HEK293 (cell line): ENCODE measurements around the gene LSM7.

Source experiments
- GLI2 ChIP-seq: fragments of 450-650 bp; formaldehyde crosslinking; IDR thresholded peaks from 2 replicates; pipeline ENCODE4; 2017; ENCODE audit warnings: missing biosample characterization, missing genetic modification characterization, low read depth, borderline replicate concordance
- PRDM10 ChIP-seq: fragments of 450-650 bp; formaldehyde crosslinking; IDR thresholded peaks from 2 replicates; pipeline ENCODE4 v1.5.1; 2016; ENCODE audit warnings: missing biosample characterization, missing genetic modification characterization
- ZBTB11 ChIP-seq: fragments of 450-650 bp; formaldehyde crosslinking; conservative IDR thresholded peaks from 2 replicates; pipeline ENCODE4 v1.5.1; 2016; ENCODE audit warnings: low read depth, missing biosample characterization, missing genetic modification characterization
- ZBTB26 ChIP-seq: fragments of 450-650 bp; formaldehyde crosslinking; optimal IDR thresholded peaks from 2 replicates; pipeline ENCODE3; 2016; ENCODE audit warnings: missing biosample characterization, mild to moderate bottlenecking, missing genetic modification characterization
- ZBTB7A ChIP-seq: fragments of 450-650 bp; formaldehyde crosslinking; IDR thresholded peaks from 2 replicates; pipeline ENCODE4 v1.5.1; 2016; ENCODE audit warnings: low read depth, missing biosample characterization, missing genetic modification characterization
- ZNF19 ChIP-seq: fragments of 450-650 bp; formaldehyde crosslinking; IDR thresholded peaks from 2 replicates; pipeline ENCODE4; 2016; ENCODE audit warnings: missing biosample characterization, missing genetic modification characterization, low read depth
- ZNF221 ChIP-seq: fragments of 450-650 bp; formaldehyde crosslinking; IDR thresholded peaks from 2 replicates; pipeline ENCODE4 v1.5.1; 2017; ENCODE audit warnings: missing biosample characterization, missing genetic modification characterization, borderline replicate concordance
- ZNF274 ChIP-seq, 2 experiments: fragments of 200-500 bp in 1 of 2; fragments of 450-650 bp in 1 of 2; sonication (Bioruptor generic) in 1 of 2; formaldehyde crosslinking in 1 of 2; IDR thresholded peaks; 2 replicates each; pipeline versions ENCODE4 v1.5.1 to v1.6.1; 2014 to 2016; ENCODE audit warnings: borderline replicate concordance in 1 of 2, inconsistent platforms in 1 of 2, low read length in 1 of 2, missing biosample characterization in 1 of 2, missing genetic modification characterization in 1 of 2
- ZNF510 ChIP-seq: fragments of 450-650 bp; formaldehyde crosslinking; IDR thresholded peaks from 2 replicates; pipeline ENCODE4 v1.5.1; 2018; ENCODE audit warnings: mild to moderate bottlenecking, missing genetic modification characterization, missing biosample characterization; ENCODE audit not compliant: insufficient replicate concordance
- TF ChIP-seq, protein P1 (sequence below): fragments of 450-650 bp; formaldehyde crosslinking; IDR thresholded peaks from 2 replicates; pipeline ENCODE4 v1.5.1; 2017; ENCODE audit warnings: missing biosample characterization, mild to moderate bottlenecking, missing genetic modification characterization, moderate library complexity
- TF ChIP-seq, protein P2 (sequence below): fragments of 450-650 bp; formaldehyde crosslinking; IDR thresholded peaks from 2 replicates; pipeline ENCODE4 v1.5.1; 2016; ENCODE audit warnings: missing biosample characterization, missing genetic modification characterization
- TF ChIP-seq, protein P3 (sequence below): fragments of 450-650 bp; formaldehyde crosslinking; IDR thresholded peaks from 2 replicates; pipeline ENCODE4 v1.5.1; 2016; ENCODE audit warnings: missing biosample characterization, missing genetic modification characterization

- TF ChIP-seq ZBTB11 (tag by site-specific recombination) (no peak), ZNF221 (tag by site-specific recombination) (no peak), ZNF274 (IDR thresholded peaks at IDR 0.05; ENCODE audit: low read length) (no peak), ZNF274 (tag by site-specific recombination; IDR thresholded peaks at IDR 0.05; ENCODE audit: borderline replicate concordance) (no peak), ZBTB26 (tag by site-specific recombination) (no peak), ZNF510 (tag by site-specific recombination) (no peak), ZBTB7A (no peak), PRDM10 (tag by site-specific recombination) (no peak), ZNF19 (tag by site-specific recombination) (no peak), GLI2 (tag by site-specific recombination) (no peak)
- TF ChIP-seq, protein P1, sequence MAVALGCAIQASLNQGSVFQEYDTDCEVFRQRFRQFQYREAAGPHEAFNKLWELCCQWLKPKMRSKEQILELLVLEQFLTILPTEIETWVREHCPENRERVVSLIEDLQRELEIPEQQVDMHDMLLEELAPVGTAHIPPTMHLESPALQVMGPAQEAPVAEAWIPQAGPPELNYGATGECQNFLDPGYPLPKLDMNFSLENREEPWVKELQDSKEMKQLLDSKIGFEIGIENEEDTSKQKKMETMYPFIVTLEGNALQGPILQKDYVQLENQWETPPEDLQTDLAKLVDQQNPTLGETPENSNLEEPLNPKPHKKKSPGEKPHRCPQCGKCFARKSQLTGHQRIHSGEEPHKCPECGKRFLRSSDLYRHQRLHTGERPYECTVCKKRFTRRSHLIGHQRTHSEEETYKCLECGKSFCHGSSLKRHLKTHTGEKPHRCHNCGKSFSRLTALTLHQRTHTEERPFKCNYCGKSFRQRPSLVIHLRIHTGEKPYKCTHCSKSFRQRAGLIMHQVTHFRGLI (tag by site-specific recombination), result no peak
- TF ChIP-seq, protein P2, sequence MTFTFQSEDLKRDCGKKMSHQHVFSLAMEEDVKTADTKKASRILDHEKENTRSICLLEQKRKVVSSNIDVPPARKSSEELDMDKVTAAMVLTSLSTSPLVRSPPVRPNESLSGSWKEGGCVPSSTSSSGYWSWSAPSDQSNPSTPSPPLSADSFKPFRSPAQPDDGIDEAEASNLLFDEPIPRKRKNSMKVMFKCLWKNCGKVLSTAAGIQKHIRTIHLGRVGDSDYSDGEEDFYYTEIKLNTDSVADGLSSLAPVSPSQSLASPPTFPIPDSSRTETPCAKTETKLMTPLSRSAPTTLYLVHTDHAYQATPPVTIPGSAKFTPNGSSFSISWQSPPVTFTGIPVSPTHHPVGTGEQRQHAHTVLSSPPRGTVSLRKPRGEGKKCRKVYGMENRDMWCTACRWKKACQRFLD (tag by site-specific recombination), result no peak
- TF ChIP-seq, protein P3, sequence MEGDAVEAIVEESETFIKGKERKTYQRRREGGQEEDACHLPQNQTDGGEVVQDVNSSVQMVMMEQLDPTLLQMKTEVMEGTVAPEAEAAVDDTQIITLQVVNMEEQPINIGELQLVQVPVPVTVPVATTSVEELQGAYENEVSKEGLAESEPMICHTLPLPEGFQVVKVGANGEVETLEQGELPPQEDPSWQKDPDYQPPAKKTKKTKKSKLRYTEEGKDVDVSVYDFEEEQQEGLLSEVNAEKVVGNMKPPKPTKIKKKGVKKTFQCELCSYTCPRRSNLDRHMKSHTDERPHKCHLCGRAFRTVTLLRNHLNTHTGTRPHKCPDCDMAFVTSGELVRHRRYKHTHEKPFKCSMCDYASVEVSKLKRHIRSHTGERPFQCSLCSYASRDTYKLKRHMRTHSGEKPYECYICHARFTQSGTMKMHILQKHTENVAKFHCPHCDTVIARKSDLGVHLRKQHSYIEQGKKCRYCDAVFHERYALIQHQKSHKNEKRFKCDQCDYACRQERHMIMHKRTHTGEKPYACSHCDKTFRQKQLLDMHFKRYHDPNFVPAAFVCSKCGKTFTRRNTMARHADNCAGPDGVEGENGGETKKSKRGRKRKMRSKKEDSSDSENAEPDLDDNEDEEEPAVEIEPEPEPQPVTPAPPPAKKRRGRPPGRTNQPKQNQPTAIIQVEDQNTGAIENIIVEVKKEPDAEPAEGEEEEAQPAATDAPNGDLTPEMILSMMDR, result no peak
Observed at GRCh38 chr19:2312820-2313501, 15.4 kb downstream of the LSM7 start.
